ENCODE data around the gene TMEM43.

The TMEM43 gene

GRCh38 chr3:14121859-14122258, 3.0 kb upstream of the TMEM43 start:
- no peaks in the 10 kb centered on the region for H3K9me3 ChIP-seq (ENCODE audit: severe bottlenecking)
- H3K27me3 ChIP-seq (ENCODE audit: insufficient read depth, low read depth, severe bottlenecking) = no peaks in the 10 kb centered on the region
- no peak for DNase-seq
- no peak overlapping the region for H3K27ac ChIP-seq
- H3K4me3 ChIP-seq (ENCODE audit: low read depth, low read length) = no peak overlapping the region
- no peak for TF ChIP-seq CTCF (IDR thresholded peaks at IDR 0.05; ENCODE audit: low read depth, low read length)
- peaks cover 13% of the 10 kb centered on the region for H3K36me3 ChIP-seq

DNA sequence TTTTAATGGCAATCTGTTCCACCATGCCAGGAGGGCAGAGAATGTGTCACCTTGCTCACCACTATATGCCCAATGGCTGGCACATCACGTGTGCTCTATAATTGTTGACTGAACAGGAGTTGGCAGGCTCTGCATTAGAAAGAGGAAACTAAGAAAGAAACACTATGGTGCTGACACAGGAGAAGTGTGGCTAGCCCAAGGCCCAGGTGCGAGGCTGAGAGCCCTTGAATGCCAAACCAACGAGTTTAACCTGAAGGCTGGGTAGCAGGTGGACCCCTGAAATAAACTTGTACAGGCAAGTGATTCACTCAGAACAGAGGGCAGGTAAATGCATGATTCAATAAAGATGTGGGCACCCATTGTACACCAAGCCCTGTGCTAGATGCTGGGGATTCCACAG, 2.6 kb upstream of the TMEM43 start:
- Histone ChIP-seq H3K9me3 (ENCODE audit: severe bottlenecking) (no peaks in the 10 kb centered on the region), H3K27ac (no peak overlapping the region), H3K36me3 (peaks cover 14% of the 10 kb centered on the region), H3K4me3 (ENCODE audit: low read depth, low read length) (no peak overlapping the region), H3K27me3 (ENCODE audit: insufficient read depth, low read depth, severe bottlenecking) (no peaks in the 10 kb centered on the region)
- no peak for DNase-seq
- TF ChIP-seq CTCF (IDR thresholded peaks at IDR 0.05; ENCODE audit: low read depth, low read length) = no peak

DNA sequence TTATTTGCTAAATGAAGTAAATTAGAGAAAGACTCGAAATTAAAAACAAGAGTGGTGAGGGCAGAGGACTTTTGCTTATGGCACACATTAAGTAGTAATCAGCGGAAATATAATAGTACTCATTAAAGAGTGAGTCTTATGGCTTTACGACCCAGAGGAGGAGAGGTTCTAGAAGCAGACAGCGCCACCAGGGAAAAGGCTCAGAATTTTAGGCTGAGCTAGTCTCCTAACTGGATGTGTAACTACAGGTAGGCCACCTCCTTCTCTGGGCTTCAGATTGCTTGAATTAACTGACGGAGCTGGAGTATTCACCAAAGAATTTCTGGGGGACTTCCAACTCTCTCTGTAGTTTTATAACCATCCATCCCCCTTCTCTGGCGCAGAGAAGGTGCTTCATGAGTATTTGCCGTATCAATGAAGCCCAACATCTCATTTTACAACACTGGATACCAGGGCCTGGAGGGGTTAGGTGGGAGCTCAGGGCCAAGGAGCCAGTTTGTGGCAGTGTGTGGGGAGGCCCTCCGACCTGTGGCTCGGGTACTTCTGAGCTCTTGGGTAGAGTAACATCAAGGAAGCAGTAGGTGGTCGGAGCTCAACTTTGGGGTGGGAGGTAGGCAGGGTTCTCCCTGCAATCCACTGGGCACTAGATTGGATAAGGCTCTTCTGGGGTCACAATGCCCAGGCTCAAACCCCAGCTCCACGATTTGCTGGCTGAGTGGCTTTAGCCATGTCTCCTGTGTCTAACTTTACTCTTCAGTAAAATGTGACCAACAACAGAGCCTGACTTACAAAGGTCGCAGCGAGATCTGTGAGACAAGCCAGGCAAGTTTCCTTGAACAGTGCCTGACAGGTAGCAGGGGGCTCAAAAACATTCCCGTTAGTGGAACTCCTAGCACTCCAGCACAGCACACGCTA, 1.3 kb upstream of the TMEM43 start:
- peaks cover 24% of the 10 kb centered on the region for H3K36me3 ChIP-seq
- no peaks in the 10 kb centered on the region for H3K9me3 ChIP-seq (ENCODE audit: severe bottlenecking)
- H3K4me3 ChIP-seq (ENCODE audit: low read depth, low read length) = peak overlapping the region; percentile 50
- DNase-seq = no peak
- TF ChIP-seq CTCF (IDR thresholded peaks at IDR 0.05; ENCODE audit: low read depth, low read length) = no peak
- H3K27me3 ChIP-seq (ENCODE audit: insufficient read depth, low read depth, severe bottlenecking) = no peaks in the 10 kb centered on the region
- peak overlapping the region; percentile 73 for H3K27ac ChIP-seq

DNA sequence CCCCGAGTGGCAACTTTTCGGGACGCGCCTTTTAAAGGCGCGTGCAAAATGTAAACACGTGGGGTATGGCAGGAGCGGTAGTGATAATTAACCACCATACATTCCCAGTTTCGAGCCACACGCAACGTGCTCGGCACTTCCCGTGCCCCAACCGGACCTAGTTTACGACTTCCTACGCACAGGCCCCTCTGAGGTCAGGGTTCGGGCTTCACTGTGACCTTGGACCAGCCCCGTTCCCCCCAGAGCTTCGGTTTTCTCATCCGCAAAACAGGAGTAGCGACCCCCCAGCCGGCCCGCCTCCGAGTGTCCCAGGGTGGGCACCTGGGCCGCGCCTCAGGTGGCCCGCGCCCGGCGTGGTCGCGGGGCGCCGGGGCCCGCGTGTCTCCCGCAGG, 633 bp upstream of the TMEM43 start:
- Histone ChIP-seq H3K9me3 (ENCODE audit: severe bottlenecking) (no peaks in the 10 kb centered on the region), H3K36me3 (peaks cover 29% of the 10 kb centered on the region), H3K27ac (peak overlapping the region; percentile 73), H3K4me3 (ENCODE audit: low read depth, low read length) (peak overlapping the region; percentile 50), H3K27me3 (ENCODE audit: insufficient read depth, low read depth, severe bottlenecking) (no peaks in the 10 kb centered on the region)
- DNase-seq = peak; percentile 52
- no peak for TF ChIP-seq CTCF (IDR thresholded peaks at IDR 0.05; ENCODE audit: low read depth, low read length)

DNA sequence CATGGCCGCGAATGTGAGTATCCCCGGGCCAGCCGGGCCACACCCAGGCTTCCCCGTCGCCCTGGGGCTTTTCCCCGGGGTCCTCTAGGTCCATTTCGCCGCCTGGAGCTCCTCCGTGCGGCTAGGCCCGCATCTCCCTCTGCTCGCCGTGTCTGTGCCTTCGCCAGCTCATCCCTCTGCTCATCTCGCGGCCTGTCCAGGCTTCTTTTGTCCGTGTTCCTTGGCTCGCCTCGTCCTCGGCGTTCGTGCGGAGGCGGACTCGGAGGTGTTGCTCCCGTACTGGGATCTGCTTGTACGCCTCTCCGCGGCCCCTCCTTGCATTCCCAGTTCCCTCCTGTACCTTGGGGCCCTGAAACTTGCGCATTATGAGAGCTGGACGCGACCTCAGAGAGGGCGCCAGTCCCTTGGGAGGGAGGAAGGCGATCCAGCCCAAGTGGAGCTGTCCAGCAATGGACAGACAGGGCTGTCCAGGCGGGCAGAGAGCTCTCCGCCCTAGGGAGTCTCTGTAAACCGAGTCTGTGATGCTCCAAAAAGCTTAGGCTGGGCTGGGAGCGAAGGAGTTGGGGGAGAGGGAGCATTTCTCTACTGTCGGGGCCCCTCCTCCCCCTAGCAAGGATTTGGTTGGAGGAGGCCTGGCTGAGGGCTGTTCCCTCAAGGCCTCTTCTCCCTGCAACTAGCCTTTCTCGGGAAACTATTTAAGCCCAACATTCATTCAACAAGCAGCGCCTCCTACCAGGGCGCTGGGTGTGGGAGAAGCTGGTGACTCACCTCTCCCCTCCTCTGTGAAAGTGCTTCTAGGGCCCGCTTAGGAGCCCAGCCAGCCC, 553 bp downstream of the TMEM43 start:
- peak overlapping the region; percentile 63 for H3K4me3 ChIP-seq (ENCODE audit: low read depth, low read length)
- H3K36me3 ChIP-seq = peaks cover 38% of the 10 kb centered on the region
- DNase-seq = peak; percentile 54
- no peaks in the 10 kb centered on the region for H3K9me3 ChIP-seq (ENCODE audit: severe bottlenecking)
- 0 out of 2 replicates have a peak, but pooled peaks have one; percentile 21 for TF ChIP-seq CTCF (IDR thresholded peaks at IDR 0.05; ENCODE audit: low read depth, low read length)
- H3K27me3 ChIP-seq (ENCODE audit: insufficient read depth, low read depth, severe bottlenecking) = no peaks in the 10 kb centered on the region
- peak overlapping the region; percentile 79 for H3K27ac ChIP-seq

Data from WERI-Rb-1 (cell line).